Body of pancreas (tissue), 4 donors: ENCODE data around the gene SLC38A10.

Experiments used
- CTCF ChIP-seq, 7 experiments: fragments of 450-650 bp in 4 of 7; fragments of 200-600 bp in 3 of 7; sonication (generic) in 3 of 7; IDR thresholded peaks; one replicate each; pipeline ENCODE4 v1.5.1; 2016 to 2019; ENCODE audit warnings: antibody characterized with exemption in 7 of 7
- POLR2A ChIP-seq, 3 donors: fragments of 450-650 bp; IDR thresholded peaks; one replicate each; pipeline ENCODE4 v1.6.1; 2016; ENCODE audit warnings: antibody characterized with exemption in 3 of 3, mild to moderate bottlenecking in 2 of 3

- no peak for TF ChIP-seq POLR2A (IDR thresholded peaks at IDR 0.05)
- TF ChIP-seq CTCF (IDR thresholded peaks at IDR 0.05): no peak
These were observed 88.9 kb downstream of the SLC38A10 start for GRCh38 chr17:81206166-81206565.
